ENCODE data around the gene MAL.

Gene MAL

DNA sequence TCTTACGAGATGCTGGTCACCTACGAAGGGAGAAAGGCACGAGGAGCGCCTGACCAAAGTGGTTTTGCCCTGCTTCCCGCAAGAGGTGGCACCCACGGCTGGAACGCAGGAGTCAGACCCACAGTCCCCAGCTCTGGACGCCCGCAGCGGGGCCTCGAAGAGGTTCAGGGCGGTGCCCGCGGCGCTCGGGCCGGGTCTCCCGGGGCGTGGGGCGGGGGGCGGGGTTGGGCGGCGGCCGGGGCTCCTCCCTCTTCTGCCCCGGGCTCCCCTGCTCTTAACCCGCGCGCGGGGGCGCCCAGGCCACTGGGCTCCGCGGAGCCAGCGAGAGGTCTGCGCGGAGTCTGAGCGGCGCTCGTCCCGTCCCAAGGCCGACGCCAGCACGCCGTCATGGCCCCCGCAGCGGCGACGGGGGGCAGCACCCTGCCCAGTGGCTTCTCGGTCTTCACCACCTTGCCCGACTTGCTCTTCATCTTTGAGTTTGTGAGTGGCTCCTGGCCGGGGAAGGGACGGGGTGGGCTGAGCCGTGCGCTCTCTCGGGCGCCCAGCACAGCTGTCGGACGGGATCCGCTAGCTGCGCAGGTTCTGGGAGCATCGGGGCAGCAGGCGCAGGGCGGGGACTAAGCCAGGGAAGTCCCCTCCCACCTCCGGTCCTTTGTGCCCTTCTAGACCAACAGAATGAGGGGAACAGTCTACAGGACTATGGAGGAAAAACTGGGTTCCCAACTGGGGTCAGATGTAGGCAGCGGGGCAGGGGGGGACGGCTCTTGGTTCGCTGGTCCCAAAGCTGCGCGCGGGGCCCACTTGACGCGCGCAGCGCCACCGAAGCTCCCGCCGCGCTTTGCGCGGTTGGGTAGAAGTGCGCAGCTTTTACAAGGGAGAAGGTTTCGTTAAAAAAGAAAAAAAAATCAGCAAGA is at the start of gene MAL:
MAL (plus strand) TSS at position 303 of the 914 bp plus-strand sequence; CDS start at position 388, 85 bp downstream.
- Histone ChIP-seq H3K27ac (ENCODE audit: low read length) (peak within 1 kb of the TSS; percentile 78), H3K4me1 (ENCODE audit: control insufficient read depth, insufficient read depth, low read length) (peaks cover 24% of the 10 kb centered on the region), H3K36me3 (ENCODE audit: control insufficient read depth in 2 of 2, insufficient read depth in 2 of 2, low read length in 2 of 2) (no peaks in the 10 kb centered on the region), H3K9me3 (ENCODE audit: control insufficient read depth in 2 of 2, low read length in 2 of 2) (no peaks in the 10 kb centered on the region), H3K27me3 (ENCODE audit: control insufficient read depth in 1 of 2, insufficient read depth in 2 of 2, low read length in 2 of 2) (peaks cover 26 to 45% of the 10 kb centered on the region in 2 donors), H3K9ac (ENCODE audit: low read length in 2 of 2) (peak within 1 kb of the TSS; percentile 22 to 62), H3K4me3 (ENCODE audit: low read length in 2 of 2) (peak within 1 kb of the TSS; percentile 65 to 73)

DNA sequence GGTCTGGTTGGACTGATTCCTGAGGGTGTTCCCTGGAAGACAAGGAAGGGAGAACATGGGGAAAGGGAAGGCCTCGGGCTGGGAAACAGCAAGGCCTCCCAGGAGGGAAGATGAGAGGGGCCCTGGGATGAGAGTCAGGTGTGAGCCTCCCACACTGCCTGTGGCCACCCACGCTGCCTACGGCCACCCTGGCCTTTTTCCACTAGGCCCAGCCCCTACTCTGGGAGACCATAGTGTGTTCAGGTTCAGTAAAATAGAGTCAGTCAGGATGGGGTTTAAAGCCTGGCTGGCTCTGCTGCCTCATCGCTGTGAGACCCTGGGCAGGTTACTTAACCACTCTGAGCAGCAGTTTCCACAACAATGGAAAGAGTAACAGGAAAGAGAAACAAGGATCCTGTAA is 47.7 kb upstream of the MAL start:
- no peak overlapping the region for H3K27ac ChIP-seq (ENCODE audit: low read length)
- H3K4me3 ChIP-seq (ENCODE audit: low read length in 2 of 2), result no peak overlapping the region
- H3K4me1 ChIP-seq (ENCODE audit: control insufficient read depth, insufficient read depth, low read length), result no peaks in the 10 kb centered on the region
- H3K36me3 ChIP-seq (ENCODE audit: control insufficient read depth in 2 of 2, insufficient read depth in 2 of 2, low read length in 2 of 2), result no peaks in the 10 kb centered on the region
- H3K9ac ChIP-seq (ENCODE audit: low read length in 2 of 2), result no peak overlapping the region
- peaks cover 10 to 11% of the 10 kb centered on the region in 2 donors for H3K27me3 ChIP-seq (ENCODE audit: control insufficient read depth in 1 of 2, insufficient read depth in 2 of 2, low read length in 2 of 2)
- no peaks in the 10 kb centered on the region for H3K9me3 ChIP-seq (ENCODE audit: control insufficient read depth in 2 of 2, low read length in 2 of 2)

DNA sequence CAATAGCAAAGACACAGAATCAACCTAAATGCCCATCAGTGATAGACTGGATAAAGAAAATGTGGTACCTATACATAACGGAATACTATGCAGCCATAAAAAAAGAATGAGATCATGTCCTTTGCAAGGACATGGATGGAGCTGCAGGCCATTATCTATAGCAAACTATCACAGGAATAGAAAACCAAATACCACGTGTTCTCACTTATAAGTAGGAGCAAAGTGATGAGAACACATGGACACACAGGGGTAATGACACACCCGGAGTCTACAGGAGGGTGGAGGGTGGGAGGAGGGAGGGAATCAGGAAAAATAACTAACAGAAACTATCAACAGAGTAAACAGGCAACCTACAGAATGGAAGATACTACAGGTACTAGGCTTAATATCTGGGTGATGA is 46.6 kb upstream of the MAL start:
- Histone ChIP-seq H3K4me3 (ENCODE audit: low read length in 2 of 2) (no peak overlapping the region), H3K27ac (ENCODE audit: low read length) (no peak overlapping the region), H3K36me3 (ENCODE audit: control insufficient read depth in 2 of 2, insufficient read depth in 2 of 2, low read length in 2 of 2) (no peaks in the 10 kb centered on the region), H3K27me3 (ENCODE audit: control insufficient read depth in 1 of 2, insufficient read depth in 2 of 2, low read length in 2 of 2) (peaks cover 10% of the 10 kb centered on the region in 2 donors), H3K9me3 (ENCODE audit: control insufficient read depth in 2 of 2, low read length in 2 of 2) (no peaks in the 10 kb centered on the region), H3K4me1 (ENCODE audit: control insufficient read depth, insufficient read depth, low read length) (no peaks in the 10 kb centered on the region), H3K9ac (ENCODE audit: low read length in 2 of 2) (no peak overlapping the region)

DNA sequence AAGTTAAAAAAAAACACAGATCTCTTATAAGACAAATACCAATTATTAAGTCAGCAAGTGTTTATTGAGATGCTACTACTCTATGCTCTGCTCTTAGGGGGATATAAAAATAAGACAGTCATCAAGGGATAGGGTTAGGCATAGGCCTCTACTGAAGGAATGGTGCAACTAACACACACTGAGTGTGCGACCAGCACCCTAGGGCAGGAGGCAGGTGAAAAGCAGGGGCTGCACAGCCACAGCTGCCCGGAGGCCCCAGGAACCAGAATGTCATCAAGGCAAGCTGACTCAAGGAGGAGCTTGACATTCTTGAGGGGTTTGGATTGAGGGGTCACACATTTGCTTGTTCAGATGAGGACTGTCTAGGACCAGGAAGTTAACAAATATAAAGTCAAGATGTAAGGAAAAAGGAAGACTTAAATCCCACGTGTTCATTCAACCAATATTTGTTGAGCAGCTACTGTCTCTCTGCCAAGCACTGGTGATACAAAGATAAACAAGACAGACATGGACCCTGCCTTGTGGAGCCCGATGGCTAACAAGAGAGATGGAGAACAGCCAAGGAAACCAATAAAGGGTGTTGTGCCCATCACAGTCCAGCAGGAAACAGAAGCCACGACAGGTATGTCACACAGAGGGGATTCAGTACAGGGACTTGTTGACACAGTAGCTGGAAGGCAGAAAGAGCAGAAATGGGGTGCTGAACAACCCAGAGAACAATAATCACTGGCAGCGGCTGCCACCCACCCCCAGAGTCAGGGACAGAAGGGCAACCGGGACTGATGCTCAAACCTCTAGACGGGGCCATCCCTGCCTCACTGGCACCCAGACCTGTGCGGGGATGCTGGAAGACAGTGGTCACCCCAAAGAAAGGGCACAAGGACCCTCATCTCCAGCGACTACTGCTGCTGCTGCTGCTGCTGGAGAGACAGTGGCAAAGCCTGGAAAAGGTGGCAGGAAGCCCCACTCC is 45.8 kb upstream of the MAL start:
- Histone ChIP-seq H3K36me3 (ENCODE audit: control insufficient read depth in 2 of 2, insufficient read depth in 2 of 2, low read length in 2 of 2) (no peaks in the 10 kb centered on the region), H3K9me3 (ENCODE audit: control insufficient read depth in 2 of 2, low read length in 2 of 2) (no peaks in the 10 kb centered on the region), H3K27ac (ENCODE audit: low read length) (no peak overlapping the region), H3K4me3 (ENCODE audit: low read length in 2 of 2) (no peak overlapping the region), H3K27me3 (ENCODE audit: control insufficient read depth in 1 of 2, insufficient read depth in 2 of 2, low read length in 2 of 2) (peaks cover 7 to 10% of the 10 kb centered on the region in 2 donors), H3K9ac (ENCODE audit: low read length in 2 of 2) (no peak overlapping the region), H3K4me1 (ENCODE audit: control insufficient read depth, insufficient read depth, low read length) (no peaks in the 10 kb centered on the region)

DNA sequence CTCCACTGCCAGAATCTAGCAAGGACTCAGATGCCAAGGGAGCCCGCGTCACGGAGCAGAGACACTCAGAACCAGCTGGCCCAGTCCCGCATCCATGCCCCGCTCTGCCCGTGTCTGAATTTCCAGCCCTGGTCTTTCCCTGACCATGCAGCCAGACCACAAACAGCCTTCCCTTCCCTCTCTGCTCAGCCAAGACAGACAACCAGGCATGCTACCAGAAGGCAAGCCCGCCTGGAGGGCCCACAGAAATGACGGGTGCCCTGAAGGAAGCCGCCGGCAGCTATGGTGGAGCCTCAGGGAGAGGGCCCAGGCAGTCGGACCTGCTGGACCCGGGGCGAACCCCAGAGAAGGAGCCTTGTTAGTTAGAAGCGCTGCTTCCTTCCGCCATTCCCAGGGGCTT is 45.1 kb upstream of the MAL start:
- Histone ChIP-seq H3K4me3 (ENCODE audit: low read length in 2 of 2) (no peak overlapping the region), H3K4me1 (ENCODE audit: control insufficient read depth, insufficient read depth, low read length) (no peaks in the 10 kb centered on the region), H3K36me3 (ENCODE audit: control insufficient read depth in 2 of 2, insufficient read depth in 2 of 2, low read length in 2 of 2) (no peaks in the 10 kb centered on the region), H3K27me3 (ENCODE audit: control insufficient read depth in 1 of 2, insufficient read depth in 2 of 2, low read length in 2 of 2) (peaks cover 10% of the 10 kb centered on the region in 2 donors), H3K27ac (ENCODE audit: low read length) (no peak overlapping the region), H3K9ac (ENCODE audit: low read length in 2 of 2) (no peak overlapping the region), H3K9me3 (ENCODE audit: control insufficient read depth in 2 of 2, low read length in 2 of 2) (no peaks in the 10 kb centered on the region)

DNA sequence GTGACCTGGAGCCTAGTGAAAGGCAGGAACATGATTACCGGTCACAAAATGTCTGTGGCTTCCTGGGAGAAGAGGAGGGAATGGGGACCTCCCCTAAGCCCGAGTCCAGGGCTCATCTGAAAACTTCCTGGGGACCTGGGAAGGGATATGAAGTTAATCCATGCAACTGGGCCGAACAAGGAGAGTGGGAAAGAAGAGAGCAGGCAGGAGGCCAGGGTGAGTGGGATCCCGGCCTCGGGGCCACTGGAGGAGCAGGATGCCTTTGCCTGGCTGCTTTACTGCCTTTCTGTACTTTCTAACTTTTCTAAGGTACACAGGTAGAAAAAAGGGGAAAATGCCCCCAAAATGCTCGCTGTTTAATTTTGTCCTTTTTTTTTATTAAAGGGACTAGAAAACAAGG is 43.4 kb upstream of the MAL start:
- Histone ChIP-seq H3K4me3 (ENCODE audit: low read length in 2 of 2) (no peak overlapping the region), H3K27me3 (ENCODE audit: control insufficient read depth in 1 of 2, insufficient read depth in 2 of 2, low read length in 2 of 2) (peaks cover 9 to 12% of the 10 kb centered on the region in 2 donors), H3K36me3 (ENCODE audit: control insufficient read depth in 2 of 2, insufficient read depth in 2 of 2, low read length in 2 of 2) (no peaks in the 10 kb centered on the region), H3K27ac (ENCODE audit: low read length) (no peak overlapping the region), H3K9ac (ENCODE audit: low read length in 2 of 2) (no peak overlapping the region), H3K9me3 (ENCODE audit: control insufficient read depth in 2 of 2, low read length in 2 of 2) (no peaks in the 10 kb centered on the region), H3K4me1 (ENCODE audit: control insufficient read depth, insufficient read depth, low read length) (no peaks in the 10 kb centered on the region)

DNA sequence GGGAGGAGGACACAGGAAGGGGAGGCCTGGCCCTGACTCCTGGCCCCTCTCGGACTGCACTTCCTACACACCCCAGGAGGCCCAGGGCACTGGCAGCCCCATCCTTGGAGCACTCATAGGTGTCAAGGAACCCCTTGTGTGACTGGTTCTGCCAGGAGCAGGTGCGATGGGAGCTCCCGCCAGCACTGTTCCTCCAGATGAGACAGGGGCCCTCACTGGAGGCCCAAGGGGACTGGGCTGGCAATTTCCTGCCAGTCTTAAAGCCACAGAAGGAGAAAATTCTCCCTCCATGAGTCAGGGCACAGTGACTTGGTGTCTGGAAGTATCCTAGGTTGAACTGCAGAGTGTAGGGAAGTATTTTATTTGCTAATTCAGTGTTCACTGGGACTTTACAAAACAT is 42.8 kb upstream of the MAL start:
- H3K4me1 ChIP-seq (ENCODE audit: control insufficient read depth, insufficient read depth, low read length), result no peaks in the 10 kb centered on the region
- no peak overlapping the region for H3K4me3 ChIP-seq (ENCODE audit: low read length in 2 of 2)
- H3K27ac ChIP-seq (ENCODE audit: low read length), result no peak overlapping the region
- H3K9ac ChIP-seq (ENCODE audit: low read length in 2 of 2), result no peak overlapping the region
- no peaks in the 10 kb centered on the region for H3K9me3 ChIP-seq (ENCODE audit: control insufficient read depth in 2 of 2, low read length in 2 of 2)
- H3K36me3 ChIP-seq (ENCODE audit: control insufficient read depth in 2 of 2, insufficient read depth in 2 of 2, low read length in 2 of 2), result no peaks in the 10 kb centered on the region
- peaks cover 7 to 14% of the 10 kb centered on the region in 2 donors for H3K27me3 ChIP-seq (ENCODE audit: control insufficient read depth in 1 of 2, insufficient read depth in 2 of 2, low read length in 2 of 2)

DNA sequence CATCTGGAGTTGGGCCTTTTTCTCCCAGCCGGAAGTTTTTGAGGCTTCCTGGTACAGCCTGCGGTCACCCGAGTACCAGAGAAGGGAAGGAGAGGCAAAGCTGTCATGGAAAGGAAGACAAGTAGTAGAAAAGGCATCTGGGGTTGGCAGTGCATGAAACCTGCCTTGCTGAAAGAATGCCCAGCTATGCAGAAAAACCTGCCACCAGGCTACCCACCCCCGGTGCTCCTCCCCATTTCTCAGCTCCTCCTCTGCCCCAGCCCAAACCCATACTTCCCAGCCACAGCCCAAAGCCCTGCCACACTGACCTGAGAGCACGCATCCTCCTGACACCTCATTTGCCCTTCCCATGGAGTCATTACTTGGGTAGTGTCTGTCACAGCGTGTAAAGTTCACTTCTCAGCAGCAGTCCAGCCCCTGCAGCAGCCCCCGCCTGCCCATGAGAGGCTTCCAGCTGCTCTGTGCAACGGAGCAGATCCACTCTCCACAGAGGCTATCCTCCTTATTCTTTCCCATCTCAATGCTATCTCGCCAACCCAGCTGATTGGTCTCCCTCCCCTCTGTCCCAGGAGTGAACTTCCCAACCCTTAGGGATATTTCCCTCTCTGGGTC is 40.4 kb upstream of the MAL start:
- H3K9ac ChIP-seq (ENCODE audit: low read length in 2 of 2), result no peak overlapping the region
- H3K27me3 ChIP-seq (ENCODE audit: control insufficient read depth in 1 of 2, insufficient read depth in 2 of 2, low read length in 2 of 2), result peaks cover 4 to 10% of the 10 kb centered on the region in 2 donors
- H3K4me3 ChIP-seq (ENCODE audit: low read length in 2 of 2), result no peak overlapping the region

DNA sequence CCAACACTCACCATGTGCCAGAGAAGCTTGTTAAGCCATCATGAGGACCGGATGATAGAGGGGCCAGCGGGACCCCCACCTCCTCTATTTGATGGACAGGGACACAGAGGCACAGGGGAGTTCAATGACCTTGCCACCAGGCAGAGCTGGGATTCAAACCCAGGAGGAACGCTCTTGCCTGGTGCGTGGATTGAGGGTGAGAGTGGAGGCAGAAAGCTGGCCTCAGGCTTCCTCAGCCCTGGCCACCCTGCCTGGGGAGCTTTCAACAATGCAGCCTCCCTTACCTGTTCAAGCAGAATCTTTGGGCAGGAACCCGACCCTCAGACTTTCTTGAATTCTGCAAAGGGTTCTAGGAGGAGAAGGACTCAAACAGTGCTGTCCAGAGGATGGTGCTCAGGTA is 39.9 kb upstream of the MAL start:
- no peaks in the 10 kb centered on the region for H3K36me3 ChIP-seq (ENCODE audit: control insufficient read depth in 2 of 2, insufficient read depth in 2 of 2, low read length in 2 of 2)
- no peaks in the 10 kb centered on the region for H3K4me1 ChIP-seq (ENCODE audit: control insufficient read depth, insufficient read depth, low read length)
- H3K9ac ChIP-seq (ENCODE audit: low read length in 2 of 2), result no peak overlapping the region
- H3K9me3 ChIP-seq (ENCODE audit: control insufficient read depth in 2 of 2, low read length in 2 of 2), result no peaks in the 10 kb centered on the region
- H3K27ac ChIP-seq (ENCODE audit: low read length), result no peak overlapping the region
- peaks cover 4 to 10% of the 10 kb centered on the region in 2 donors for H3K27me3 ChIP-seq (ENCODE audit: control insufficient read depth in 1 of 2, insufficient read depth in 2 of 2, low read length in 2 of 2)
- no peak overlapping the region for H3K4me3 ChIP-seq (ENCODE audit: low read length in 2 of 2)

More for the DNA sequence above, 40.4 kb upstream of the MAL start:
- Histone ChIP-seq H3K9me3 (ENCODE audit: control insufficient read depth in 2 of 2, low read length in 2 of 2) (no peaks in the 10 kb centered on the region), H3K27ac (ENCODE audit: low read length) (no peak overlapping the region), H3K4me1 (ENCODE audit: control insufficient read depth, insufficient read depth, low read length) (no peaks in the 10 kb centered on the region), H3K36me3 (ENCODE audit: control insufficient read depth in 2 of 2, insufficient read depth in 2 of 2, low read length in 2 of 2) (no peaks in the 10 kb centered on the region)

DNA sequence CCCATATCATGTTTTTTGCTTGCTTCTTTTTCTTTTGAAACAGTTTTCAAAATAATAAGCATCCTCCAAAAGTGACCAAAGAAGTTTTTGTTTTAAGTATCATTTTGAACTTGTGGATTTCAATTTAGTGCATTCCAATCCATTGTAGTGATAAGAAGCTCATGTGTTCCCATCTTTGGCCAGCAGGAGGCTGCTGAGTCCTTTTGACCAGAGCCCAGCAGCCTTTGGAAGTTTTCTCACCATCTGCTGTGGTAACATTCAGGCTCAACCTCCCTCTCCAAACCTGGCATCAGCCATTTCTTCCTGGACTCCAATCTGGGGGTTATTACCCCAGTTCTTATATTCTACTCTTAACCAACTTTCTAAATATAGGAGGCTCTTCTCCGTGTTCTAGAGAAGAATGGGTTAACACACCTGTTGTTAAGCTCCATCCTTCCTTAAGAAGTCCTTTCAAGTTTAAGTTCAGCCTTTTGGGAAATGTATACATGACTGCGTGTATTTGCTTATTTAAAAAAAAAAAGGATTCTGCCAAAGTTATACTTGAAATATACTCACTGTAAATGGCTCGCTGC is 39.0 kb upstream of the MAL start:
- Histone ChIP-seq H3K4me3 (ENCODE audit: low read length in 2 of 2) (no peak overlapping the region), H3K36me3 (ENCODE audit: control insufficient read depth in 2 of 2, insufficient read depth in 2 of 2, low read length in 2 of 2) (no peaks in the 10 kb centered on the region), H3K9me3 (ENCODE audit: control insufficient read depth in 2 of 2, low read length in 2 of 2) (no peaks in the 10 kb centered on the region), H3K27ac (ENCODE audit: low read length) (no peak overlapping the region), H3K27me3 (ENCODE audit: control insufficient read depth in 1 of 2, insufficient read depth in 2 of 2, low read length in 2 of 2) (peaks cover 4 to 10% of the 10 kb centered on the region in 2 donors), H3K9ac (ENCODE audit: low read length in 2 of 2) (no peak overlapping the region), H3K4me1 (ENCODE audit: control insufficient read depth, insufficient read depth, low read length) (no peaks in the 10 kb centered on the region)
